Activated CD4-positive, alpha-beta T cell treated with anti-CD3 and anti-CD28 coated beads, Interleukin-2, Interleukin-6, amounts not matched to agents 100 ng/mL and 50 ng/mL, durations not matched to agents 16 hours and 8 hours (primary cell): ENCODE data around the gene NFATC1.

Experiments used
- DNase-seq: peaks from one replicate; pipeline ENCODE4 v3.0.0-alpha.2; 2020

The NFATC1 gene

DNA sequence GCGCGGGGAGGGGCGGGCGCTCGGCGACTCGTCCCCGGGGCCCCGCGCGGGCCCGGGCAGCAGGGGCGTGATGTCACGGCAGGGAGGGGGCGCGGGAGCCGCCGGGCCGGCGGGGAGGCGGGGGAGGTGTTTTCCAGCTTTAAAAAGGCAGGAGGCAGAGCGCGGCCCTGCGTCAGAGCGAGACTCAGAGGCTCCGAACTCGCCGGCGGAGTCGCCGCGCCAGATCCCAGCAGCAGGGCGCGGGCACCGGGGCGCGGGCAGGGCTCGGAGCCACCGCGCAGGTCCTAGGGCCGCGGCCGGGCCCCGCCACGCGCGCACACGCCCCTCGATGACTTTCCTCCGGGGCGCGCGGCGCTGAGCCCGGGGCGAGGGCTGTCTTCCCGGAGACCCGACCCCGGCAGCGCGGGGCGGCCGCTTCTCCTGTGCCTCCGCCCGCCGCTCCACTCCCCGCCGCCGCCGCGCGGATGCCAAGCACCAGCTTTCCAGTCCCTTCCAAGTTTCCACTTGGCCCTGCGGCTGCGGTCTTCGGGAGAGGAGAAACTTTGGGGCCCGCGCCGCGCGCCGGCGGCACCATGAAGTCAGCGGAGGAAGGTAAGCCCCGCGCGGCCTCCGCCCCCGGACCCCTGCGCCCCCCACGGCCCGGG is at the start of gene NFATC1:
Gene NFATC1, plus strand, starts transcription at position 170 of the 644 bp plus-strand sequence. Its CDS starts 295 bp downstream, at position 465.
- DNase-seq: peak; percentile 77

DNA sequence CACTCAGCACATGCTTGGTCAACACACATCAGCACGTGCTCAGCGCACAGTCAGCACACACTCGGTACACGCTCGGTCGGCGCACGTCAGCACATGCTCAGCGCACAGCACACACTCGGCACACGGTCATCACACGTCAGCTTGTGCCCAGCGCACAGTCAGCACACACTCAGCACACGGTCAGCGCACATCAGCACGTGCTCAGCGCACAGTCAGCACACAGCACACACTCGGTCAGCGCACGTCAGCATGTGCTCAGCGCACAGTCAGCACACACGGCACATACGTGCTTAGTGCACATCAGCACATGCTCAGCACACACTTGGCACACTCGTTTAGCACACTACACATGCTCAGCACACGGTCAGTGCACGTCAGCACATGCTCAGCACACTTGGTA is 49.7 kb upstream of the NFATC1 start:
- no peak for DNase-seq

DNA sequence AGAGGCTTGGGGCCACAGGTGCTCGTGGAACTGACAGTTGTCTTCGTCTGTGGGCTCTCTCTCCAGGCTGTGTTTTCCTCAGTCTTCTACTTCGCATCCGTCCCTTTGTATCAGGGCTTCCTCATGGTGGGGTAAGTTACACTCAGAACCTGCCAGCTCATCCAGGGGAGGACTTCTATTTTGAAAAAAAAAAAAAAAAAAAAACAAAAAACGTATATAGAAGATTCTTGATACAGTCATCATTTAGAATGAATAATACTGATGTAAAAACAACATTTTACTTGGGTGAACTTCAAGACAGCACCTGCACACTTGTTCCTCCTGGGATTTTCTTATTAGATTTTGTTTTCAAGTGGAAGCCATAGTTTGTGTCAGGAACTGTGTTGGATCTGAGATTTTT is 47.7 kb upstream of the NFATC1 start:
- no peak for DNase-seq

DNA sequence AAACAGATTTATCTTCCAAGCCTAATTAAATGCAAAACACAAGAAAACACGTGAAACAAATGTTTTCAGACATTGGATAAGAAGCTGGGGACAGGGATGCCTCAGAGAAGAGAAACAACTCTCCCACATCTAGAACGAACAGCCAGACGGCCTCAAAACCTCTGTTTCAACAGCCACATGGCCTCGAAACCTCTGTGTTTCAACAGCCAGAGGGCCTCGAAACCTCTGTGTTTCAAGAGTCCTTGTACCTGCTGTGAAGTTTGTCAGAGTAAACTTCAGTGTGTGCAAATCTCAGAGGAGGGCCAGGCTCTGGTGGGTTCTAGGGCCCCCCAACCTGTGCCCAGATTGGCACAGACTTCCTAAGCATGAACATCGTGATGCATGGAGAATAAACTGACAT is 43.3 kb upstream of the NFATC1 start:
- DNase-seq: no peak

DNA sequence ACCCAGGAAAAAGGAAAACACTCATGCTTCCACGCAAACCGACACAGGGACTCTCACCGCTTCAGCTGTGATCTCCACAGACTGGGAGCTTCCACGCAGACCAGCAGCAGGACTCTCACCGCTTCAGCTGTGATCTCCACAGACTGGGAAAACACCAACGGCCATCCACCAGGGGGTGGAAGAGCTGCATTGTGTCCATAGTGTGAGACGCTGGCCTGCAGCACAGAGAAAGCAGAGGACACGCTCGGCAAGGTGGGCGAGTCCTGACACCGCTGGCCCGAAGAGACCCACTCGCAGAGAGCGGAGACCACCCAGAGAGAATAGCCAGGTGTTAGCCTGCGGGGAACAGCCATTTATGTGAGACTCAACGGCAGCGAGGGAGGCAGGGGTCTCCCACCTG is 42.5 kb upstream of the NFATC1 start:
- DNase-seq: no peak

DNA sequence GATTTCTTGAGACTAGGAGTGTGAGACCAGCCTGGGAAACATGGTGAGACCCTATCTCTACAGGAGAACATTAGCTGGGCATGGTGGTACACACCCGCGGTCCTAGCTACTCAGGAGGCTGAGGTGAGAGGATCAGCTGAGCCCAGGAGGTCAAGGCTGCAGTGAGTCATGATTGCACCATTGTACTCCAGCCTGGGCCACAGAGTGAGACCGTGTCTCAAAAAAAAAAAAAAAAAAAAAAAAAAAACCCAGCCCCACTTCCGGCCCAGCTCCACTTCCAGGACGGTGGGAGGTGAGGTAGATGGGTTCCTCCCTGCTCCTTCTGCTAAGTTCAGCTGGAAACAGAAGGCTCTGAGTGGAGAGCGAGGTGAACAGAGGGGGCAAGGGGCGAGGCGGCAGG is 41.4 kb upstream of the NFATC1 start:
- no peak for DNase-seq

DNA sequence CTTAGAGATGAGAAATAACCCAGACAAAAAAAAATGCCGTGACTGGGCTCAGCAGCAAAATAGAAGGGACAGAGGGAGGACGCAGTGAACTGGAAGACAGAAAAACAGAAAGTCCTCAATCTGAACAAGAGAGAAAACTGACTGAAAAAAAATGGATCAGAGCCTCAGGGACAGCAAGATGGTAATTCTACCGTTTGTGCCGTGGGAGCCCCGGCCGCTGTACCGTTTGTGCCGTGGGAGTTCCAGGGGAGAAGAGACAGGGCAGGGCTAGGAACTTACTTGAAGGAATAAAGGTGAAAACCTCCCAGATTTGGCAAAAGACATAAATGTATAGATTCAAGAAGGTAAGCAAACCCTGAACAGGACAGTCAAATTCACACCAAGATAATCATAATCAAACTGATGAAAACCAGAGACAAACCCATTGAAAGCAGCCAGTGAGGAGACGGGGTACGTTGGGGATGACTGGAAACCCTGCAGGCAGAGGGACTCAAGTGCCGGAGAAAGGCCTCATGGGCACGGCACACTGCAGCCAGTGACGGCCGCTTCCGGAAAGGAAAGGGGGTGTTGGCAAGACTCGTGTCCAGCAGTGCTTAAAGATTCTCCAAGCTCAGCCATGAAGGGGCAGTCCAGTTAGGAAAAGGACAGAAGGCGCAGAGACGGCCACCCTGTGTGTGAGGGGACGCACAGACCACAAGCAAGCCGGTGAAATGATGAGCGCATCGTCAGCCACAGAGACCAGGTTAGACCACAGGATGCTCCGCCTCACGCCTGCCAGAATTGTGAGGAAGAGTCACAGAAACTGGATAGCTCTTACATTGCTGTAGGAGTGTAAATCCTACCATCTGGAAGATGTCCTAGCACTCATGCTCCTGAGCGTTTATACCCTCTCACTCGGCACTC is 40.0 kb upstream of the NFATC1 start:
- DNase-seq: no peak

DNA sequence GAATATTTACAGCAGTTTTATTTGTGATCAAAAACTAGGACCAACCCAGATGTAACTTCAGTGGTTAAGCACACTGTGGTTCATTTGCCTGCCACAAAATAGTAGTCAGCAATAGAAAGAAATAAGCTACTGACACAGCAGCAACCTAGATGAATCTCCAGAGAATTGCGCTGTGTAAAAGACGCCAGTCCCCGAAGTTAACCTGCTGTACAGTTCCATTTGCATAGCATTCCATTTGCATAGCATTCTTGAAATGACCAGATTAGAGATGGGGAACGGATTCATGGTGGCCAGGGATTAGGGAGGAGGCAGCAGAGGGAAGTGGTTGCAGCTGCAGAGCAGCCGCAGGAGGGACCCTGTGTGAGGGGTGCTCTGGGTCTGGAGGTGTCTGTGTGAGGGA is 39.3 kb upstream of the NFATC1 start:
- no peak for DNase-seq

DNA sequence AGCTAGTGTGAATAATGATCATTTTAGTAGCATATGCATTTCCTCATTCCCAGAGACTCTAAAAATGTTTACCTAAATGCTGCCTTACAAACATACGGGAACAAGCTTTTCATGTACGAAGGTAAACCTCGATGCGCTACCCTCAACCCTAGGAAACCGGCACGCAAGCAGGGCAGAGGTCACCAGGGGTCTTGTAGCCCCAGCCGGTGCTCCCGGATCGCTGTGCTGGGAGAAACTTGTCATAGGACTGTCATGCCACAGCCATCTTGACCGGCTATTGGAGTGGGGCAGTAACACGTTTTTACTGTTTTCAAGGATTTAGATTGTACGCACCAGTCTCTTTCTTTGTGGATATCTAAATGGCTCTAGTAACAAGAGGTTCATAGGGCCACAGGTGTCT is 34.8 kb upstream of the NFATC1 start:
- DNase-seq: no peak

DNA sequence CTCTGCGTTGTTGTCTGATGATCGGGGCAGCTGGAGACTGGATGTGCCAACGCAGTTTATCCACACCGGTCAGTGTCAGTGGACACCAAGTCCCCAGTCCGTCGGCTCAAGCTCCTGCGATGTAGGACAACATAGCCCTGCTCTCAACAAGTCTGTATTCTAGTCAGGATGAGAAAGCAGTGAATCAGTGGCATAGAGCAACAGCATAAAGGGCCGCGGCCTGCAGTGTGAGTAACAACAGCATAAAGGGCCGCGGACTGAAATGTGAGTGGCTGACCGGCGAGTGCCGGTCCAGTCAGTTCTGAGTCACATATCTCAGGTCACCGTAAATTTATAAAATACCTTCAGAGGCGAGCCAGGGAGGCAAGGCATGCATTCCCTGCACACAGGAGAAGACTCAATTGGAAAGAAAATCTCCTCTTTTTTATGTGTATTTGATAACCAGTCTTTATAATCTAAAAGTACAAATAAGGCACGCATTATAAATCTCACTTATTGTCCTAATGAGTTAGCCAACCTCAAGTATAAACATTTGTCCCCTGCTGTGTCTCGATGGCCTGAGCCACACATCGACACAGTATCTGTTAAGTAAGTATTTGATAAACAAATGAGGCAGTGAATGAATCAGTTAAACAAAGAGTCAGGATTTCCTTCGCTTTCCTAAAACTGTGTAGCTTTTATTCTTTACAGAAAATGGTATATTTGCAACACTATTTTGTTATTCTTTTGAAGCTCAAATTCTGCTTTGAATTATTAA is 33.8 kb upstream of the NFATC1 start:
- DNase-seq: no peak

DNA sequence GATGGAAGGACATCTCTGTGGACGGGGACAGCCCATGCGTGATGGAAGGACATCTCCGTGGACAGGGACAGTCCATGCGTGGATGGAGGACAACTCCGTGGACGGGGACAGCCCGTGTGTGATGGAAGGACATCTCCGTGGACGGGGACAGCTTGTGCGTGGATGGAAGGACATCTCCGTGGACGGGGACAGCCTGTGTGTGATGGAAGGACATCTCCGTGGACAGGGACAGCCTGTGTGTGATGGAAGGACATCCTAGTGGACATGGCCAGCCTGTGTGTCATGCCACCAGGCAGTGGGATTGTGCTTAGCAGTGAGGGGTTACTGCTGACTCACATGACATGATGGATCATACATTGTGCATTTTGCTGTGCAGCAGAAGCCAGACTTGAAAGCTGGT is 30.0 kb upstream of the NFATC1 start:
- DNase-seq: no peak

DNA sequence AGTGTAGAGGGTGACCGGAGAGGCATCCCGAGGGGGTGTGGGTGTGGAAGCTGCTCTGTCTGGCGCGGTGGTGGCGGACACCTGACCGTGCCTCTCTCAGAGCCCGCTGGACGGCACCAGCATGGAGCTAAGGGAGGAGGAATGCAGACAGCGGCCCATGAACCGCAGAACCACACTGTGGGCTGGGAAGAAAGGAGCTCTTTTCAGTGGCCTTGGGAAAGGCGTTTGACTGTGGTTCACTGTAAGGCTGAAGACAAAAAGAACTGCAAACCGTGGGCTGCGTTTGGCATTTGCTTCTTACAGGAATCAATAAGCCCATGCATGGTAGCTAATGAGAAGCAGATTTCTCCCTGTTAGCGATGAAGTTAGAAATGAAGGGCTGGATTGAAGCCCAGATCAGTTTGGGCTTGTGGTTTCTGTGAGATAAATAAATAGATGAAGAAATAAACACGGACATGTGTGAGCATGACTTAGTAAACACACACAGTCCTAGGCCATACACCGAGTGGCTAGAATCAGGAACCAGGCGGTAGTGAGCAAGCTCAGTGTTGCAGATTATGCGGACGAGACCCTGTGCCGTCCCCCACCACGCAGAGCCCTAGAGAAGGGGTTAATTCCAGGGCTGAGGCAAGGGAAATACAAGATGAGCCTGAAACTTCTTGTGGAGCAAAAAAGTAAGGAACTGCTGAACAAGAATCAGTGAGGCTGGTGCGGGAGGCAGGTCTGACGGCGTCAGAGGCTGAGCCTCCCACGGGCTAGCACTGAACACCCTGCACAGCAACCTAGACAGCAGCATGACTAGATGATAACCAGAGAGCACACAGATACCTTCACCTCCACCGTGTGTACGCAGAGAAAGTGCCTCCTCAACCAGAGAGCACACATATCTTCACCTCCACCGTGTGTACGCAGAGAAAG is 29.3 kb upstream of the NFATC1 start:
- no peak for DNase-seq

DNA sequence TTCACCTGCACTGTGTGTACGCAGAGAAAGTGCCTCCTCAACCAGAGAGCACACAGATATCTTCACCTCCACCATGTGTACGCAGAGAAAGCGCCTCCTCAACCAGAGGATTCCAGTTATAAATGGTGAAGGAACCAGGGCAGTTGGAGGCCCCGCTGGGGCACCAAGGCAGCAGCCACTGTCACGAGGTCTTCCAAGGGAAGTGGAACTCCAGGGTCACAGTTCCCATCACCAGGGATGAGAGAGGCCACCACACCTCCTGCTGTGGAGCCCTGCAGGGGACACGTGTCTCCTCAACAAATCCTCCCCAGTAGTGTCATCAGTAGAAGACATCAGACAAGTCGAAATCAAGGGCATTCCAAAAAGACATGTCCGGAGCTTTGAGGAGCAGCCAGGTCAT is 28.2 kb upstream of the NFATC1 start:
- DNase-seq: no peak

DNA sequence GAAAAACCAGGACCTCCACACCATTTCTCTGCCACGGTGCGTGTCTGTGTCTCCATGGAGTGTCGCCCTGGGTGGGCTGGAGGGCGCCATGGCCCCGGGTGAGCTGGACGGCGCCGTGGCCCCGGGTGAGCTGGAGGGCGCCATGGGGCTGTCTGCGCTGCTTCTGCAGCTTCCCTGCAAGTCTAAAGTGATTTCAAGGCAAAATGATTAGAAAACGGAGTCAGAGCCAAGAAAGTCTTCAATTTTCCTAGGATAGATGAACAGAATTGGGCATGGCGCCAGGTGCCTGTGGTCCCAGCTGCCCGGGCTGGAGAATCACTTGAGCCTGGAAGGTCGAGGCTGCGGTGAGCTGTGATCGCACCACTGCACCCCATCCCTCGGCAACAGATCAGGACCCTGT is 27.7 kb upstream of the NFATC1 start:
- no peak for DNase-seq

DNA sequence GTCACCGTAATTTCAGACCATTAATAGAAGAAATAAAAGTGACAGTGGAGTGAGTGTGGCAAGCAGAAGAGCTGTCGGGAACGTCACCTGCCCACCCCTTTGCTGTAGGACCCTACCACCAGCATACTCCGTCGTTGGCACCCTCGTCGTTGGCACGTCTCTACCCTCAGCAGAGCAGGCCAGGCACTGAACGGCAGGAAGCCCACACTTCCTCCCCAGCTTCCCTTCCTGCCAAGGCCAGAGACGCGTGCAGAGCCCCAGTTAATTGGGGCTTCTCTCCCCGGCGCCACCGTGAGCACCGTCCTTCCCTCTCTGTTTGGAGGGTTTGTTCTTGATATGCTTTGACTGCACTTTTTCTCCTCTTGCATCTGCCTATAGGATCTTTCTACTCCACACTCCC is 27.0 kb upstream of the NFATC1 start:
- no peak for DNase-seq

DNA sequence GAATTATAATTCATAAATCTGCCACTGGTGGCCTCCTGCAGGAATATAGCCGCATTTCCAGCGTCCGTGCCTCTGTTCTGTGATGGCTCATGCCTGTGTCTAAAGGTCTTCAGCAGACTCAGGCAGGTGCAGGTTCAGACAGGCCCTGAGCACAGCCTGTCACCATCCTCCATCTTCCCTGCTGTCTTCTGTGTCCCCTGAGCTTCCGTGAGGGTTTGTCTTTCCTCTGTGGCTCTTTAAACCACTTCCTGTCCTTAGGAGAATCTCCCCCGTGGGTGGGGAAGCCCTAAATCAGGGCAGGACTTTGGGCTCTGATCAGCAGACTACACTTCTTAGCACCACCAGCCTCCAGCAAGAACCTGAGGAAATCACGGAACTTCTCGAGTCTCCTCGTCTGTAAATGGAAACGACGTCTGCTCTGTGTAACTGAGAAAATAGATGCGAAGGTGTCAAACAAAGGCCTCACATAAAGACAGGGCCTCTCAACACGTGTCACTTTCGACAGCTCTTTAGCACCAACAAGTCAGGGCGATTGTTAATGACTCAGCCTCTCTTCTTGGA is 24.1 kb upstream of the NFATC1 start:
- DNase-seq: no peak

DNA sequence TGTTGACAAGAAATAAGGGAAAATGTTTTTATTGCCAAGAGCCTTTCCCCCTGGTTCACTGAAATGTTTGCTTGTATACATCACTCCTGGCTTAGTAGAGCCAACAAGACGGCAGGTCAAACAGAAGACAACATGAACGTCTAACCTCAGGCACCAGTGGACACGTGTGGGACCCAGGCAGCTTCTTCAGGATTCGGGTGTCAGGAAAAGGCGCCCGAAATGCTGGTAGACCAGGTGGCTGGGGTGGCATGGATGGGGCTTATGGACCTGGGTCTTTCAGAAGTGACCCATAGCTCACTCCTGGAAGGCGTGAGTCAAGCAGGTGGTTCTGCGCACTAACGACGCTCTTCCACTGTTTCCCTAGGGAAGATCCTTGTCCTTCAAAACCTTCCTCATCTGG is 23.3 kb upstream of the NFATC1 start:
- DNase-seq: no peak

DNA sequence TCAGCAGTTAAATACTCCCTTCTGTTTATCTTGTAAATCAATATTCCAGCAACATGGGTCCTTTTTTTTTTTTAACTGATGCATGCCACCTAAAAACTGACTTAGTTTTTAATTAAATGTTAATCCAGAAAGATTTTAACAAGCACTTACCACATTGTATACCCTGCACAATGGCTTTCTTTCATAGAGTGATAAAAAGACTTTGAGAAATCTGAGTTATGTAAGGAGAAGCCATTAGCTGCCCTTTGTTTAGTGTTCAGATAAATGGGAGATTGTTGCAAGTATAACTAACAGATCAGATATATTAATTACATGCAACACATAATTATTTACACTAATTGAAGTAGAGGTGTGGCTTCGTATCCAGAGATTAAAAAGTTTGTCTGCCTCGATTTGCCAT is 22.7 kb upstream of the NFATC1 start:
- no peak for DNase-seq

DNA sequence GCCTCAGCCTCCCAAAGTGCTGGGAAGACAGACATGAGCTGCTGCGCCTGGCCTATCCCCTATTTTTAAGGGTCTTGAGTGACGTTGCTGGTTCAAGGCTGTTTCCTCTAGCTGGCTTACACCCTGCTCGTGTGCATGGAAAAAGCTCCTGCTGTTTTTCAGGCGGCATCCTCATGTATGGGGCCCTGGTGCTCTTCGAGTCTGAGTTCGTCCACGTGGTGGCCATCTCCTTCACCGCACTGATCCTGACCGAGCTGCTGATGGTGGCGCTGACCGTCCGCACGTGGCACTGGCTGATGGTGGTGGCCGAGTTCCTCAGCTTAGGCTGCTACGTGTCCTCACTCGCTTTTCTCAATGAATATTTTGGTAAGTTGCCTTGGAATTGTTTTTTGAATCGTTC is 22.0 kb upstream of the NFATC1 start:
- no peak for DNase-seq

DNA sequence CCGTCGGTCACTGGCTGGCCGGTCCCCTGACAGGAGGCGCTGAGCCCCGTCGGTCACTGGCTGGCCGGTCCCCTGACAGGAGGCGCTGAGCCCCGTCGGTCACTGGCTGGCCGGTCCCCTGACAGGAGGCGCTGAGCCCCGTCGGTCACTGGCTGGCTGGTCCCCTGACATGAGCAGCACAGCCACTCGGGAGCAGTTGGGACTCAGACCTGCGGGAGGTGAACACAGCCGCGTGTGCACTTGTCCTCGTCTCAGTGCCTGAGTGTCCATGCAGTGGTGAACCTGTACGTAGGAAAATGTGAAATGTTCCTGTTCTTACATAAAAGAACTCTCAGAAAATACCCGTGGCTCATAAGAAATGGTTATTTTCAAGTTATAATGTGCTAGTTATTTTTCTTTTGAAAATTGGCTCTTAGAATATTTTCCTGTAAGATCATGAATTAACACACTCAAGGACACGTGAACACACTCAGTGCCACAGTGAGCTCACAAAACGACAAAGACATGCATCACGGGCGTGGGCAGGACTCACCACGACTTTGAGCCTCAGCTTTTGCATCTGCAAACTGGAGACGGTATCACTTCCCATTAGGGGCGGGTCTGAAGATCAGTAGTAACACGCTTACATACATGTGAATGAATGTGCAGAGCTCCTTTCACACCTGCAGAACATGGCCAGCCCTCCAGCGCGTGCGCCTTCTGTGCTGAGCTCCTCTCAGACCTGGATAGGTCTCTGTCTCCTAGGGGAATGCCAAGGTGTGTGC is 21.1 kb upstream of the NFATC1 start:
- DNase-seq: no peak

DNA sequence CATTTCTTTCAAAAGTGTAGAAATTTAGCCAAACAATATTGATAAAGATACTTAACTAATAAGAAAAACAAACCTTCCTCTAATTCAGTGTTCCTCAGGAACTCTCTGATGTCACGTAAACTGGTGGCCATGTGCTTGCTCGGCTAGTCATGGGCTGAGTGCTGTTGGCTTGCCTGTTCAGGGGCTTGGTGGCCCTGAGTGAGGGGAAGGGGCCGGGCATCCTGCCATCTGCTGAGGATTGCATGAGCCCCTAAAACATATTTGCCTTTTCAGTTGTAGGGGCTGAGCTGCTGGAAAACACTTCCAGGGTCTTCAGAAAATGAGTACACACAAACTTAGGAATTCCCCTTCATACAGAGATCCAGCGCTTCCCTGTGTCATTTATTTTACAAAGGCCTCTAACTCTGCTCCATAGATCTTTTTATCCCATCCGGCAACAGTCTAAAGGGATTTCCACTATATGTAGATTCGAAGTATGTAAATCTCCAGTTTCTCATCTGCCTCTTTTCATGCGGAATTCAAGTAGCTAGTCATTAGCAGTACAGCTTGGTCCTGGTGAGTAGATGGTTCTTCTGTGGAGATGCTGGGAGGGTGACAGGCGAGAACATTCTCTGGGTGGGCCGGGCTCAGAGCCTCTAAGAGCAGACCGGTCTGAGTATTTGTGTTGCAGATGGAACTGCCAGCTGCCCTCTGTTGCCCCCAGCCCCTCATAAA is 20.1 kb upstream of the NFATC1 start:
- DNase-seq: no peak
